ENCODE results near the gene TARS3. TPM values are rescaled to one million over a fixed set of nuclear protein-coding genes. Genes with fewer than 3 reads are reported as not detected.

The TARS3 gene
- total RNA-seq, 1 experiment from 2014 or later, result 14.1 TPM

DNA sequence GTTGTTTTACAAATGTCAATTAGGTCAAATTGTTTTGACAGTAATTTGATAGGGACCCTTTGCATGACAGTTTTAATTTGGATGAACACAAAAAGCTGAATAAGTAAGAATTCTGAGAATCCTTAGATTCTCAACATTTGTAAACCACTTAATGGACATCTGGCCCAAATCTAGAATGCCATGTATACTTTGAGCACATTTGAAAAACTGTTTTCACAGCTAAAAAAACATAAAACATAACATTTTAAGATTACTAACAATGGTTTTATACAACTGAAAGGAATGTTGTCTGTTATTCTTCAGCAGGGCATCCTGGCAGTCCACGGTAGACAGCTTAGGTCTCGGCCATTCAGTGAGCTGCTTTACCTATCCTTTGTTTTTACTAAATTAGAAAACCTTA, 37.6 kb downstream of the TARS3 start:
- Histone ChIP-seq H4K91ac (ENCODE audit: insufficient read length, low read depth, low read length) (no peak overlapping the region), H4K20me1 (ENCODE audit: control insufficient read depth, insufficient read depth, insufficient read length) (no peaks in the 10 kb centered on the region), H4K5ac (ENCODE audit: insufficient read length, low read depth, low read length) (no peak overlapping the region), H3K14ac (ENCODE audit: insufficient read depth, low read length) (no peak overlapping the region), H3K79me2 (ENCODE audit: insufficient read depth, low read length) (no peaks in the 10 kb centered on the region), H3K4me1 (ENCODE audit: insufficient read depth, low read length) (no peaks in the 10 kb centered on the region), H3K4me2 (ENCODE audit: insufficient read depth, insufficient read length, low read length) (no peak overlapping the region), H2BK5ac (ENCODE audit: insufficient read length, low read length) (no peak overlapping the region), H2BK15ac (ENCODE audit: low read depth, low read length) (no peak overlapping the region), H3K9ac (ENCODE audit: extremely low read depth, insufficient read length, low read length) (no peak overlapping the region), H3T11ph (ENCODE audit: low read length) (no peak overlapping the region), H2AK5ac (ENCODE audit: insufficient read length, low read length) (no peak overlapping the region), H3K18ac (ENCODE audit: insufficient read length, low read depth, low read length) (no peak overlapping the region), H3K23ac (ENCODE audit: insufficient read length, low read depth, low read length) (no peak overlapping the region), H3K9me3 (ENCODE audit: control insufficient read depth, low read depth, low read length) (no peaks in the 10 kb centered on the region), H3K27me3 (ENCODE audit: insufficient read depth, low read length) (no peaks in the 10 kb centered on the region), H3K27ac (ENCODE audit: insufficient read length, low read depth, low read length) (no peak overlapping the region), H3K4ac (ENCODE audit: low read depth, low read length) (no peak overlapping the region), H2BK20ac (ENCODE audit: low read depth, low read length, poor library complexity, severe bottlenecking) (no peak overlapping the region), H2BK120ac (ENCODE audit: low read depth, low read length, poor library complexity, severe bottlenecking) (no peak overlapping the region), H3K23me2 (ENCODE audit: insufficient read length, low read depth, low read length, poor library complexity, severe bottlenecking) (no peaks in the 10 kb centered on the region), H3K56ac (ENCODE audit: insufficient read length, low read depth, low read length) (no peak overlapping the region), H2AFZ (ENCODE audit: low read length) (no peak overlapping the region), H2BK12ac (ENCODE audit: insufficient read length, low read depth, low read length) (no peak overlapping the region), H3K79me1 (ENCODE audit: insufficient read depth, low read depth, low read length, poor library complexity, severe bottlenecking) (no peaks in the 10 kb centered on the region), H4K8ac (replicated peaks; ENCODE audit: insufficient read length, low read depth, low read length) (no peak overlapping the region)
- Mint-ChIP-seq H3K36me3 (ENCODE audit: insufficient read depth in 1 of 3, low read depth in 3 of 3) (peaks cover 0 to 23% (median 0%) of the 10 kb centered on the region in 3 experiments; a peak in 3 of 7 replicates), H3K4me1 (no peaks in the 10 kb centered on the region), H3K27me3 (ENCODE audit: low read depth) (no peaks in the 10 kb centered on the region), H3K27ac (no peak overlapping the region), H3K4me3 (no peak overlapping the region), H3K9me3 (no peaks in the 10 kb centered on the region)
- no CpG with 5 or more reads among the region's 2 CpGs for WGBS (ENCODE audit: extremely low coverage, insufficient read length, low lambda C conversion rate)
- DNase-seq, result no peak
- TF ChIP-seq, protein P1, sequence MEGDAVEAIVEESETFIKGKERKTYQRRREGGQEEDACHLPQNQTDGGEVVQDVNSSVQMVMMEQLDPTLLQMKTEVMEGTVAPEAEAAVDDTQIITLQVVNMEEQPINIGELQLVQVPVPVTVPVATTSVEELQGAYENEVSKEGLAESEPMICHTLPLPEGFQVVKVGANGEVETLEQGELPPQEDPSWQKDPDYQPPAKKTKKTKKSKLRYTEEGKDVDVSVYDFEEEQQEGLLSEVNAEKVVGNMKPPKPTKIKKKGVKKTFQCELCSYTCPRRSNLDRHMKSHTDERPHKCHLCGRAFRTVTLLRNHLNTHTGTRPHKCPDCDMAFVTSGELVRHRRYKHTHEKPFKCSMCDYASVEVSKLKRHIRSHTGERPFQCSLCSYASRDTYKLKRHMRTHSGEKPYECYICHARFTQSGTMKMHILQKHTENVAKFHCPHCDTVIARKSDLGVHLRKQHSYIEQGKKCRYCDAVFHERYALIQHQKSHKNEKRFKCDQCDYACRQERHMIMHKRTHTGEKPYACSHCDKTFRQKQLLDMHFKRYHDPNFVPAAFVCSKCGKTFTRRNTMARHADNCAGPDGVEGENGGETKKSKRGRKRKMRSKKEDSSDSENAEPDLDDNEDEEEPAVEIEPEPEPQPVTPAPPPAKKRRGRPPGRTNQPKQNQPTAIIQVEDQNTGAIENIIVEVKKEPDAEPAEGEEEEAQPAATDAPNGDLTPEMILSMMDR (conservative IDR thresholded peaks at IDR 0.05), result no peak
